GM19395 (cell line): ENCODE results near the gene KCNIP1.
A peak's percentile ranks its signal among the peaks of the same experiment; 100 is the strongest.

Experiments
- ATAC-seq: cut with Tn5 transposase; IDR thresholded peaks from one replicate; pipeline ENCODE4 v1.9.1; 2021; ENCODE audit warnings: mild to moderate bottlenecking, moderate library complexity; ENCODE audit not compliant: unreplicated experiment

Gene KCNIP1

DNA sequence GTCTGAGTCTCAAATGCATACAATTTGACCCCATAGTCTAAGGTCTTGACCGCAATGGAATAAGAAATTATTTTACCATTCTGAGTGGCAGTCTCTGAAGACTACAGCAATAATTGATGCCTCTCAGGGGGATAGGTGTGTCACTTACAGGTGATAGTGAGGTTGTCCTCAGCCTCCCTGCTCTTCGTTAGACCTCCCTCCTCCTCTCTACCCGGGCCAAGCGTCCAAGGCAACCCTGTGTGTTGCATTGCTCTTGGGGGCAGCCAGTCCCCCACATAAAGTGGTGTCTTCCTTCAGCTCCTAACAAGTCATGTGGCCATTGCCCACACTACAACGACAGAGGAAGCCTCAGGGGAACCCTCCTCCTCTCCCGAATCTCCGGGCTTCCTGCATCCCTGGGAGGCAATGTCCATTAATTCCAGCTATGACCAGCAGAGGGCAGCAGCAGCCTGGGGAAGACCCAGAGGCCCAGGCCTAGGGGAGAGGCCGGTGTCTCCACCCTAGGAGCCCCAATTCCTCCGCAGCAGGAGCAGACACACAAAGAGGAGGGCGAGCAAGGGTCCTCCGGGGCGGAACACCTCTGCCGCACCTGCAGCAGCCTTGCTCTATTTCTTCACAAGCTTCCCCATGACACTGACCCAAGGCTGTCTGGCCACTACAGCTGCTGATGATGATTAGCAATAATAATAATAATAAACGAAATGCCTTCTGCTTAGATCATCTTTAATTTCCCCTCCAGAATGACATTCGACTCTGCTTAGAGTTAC, 134.8 kb downstream of the KCNIP1 start:
- ATAC-seq = peak; percentile 71

DNA sequence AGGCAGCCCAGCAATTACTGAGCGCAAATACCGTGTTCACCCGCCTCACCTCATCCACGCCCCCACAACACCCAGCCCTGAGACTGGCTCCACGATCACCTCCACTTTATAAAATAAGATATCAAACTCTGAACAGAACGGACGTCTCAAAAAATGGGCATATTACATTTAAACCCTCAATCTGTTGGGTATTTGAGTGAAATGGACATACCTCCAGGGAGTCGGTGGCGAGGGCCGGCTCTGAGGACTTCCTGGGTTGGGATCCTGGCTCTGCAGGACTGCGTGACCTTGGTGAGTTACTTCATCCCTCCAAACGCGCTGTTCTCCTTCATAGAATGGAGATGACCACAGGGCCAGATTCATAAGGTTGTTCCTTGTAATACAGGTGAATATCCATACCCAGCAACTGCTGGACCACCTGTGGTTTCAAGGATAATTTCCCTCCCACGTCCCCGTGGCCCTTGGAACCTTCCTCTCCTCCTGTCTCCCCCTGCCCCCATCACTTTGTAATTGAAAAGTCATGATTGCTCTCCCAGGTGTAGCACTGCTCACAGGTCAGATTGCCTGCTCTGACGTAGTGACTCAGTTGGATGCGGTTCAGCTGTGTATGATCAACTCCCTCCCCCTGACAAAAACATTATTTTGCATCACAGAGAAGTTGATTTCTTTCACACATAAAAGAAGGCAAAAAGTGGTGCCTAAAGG, 135.6 kb downstream of the KCNIP1 start:
- ATAC-seq = no peak

DNA sequence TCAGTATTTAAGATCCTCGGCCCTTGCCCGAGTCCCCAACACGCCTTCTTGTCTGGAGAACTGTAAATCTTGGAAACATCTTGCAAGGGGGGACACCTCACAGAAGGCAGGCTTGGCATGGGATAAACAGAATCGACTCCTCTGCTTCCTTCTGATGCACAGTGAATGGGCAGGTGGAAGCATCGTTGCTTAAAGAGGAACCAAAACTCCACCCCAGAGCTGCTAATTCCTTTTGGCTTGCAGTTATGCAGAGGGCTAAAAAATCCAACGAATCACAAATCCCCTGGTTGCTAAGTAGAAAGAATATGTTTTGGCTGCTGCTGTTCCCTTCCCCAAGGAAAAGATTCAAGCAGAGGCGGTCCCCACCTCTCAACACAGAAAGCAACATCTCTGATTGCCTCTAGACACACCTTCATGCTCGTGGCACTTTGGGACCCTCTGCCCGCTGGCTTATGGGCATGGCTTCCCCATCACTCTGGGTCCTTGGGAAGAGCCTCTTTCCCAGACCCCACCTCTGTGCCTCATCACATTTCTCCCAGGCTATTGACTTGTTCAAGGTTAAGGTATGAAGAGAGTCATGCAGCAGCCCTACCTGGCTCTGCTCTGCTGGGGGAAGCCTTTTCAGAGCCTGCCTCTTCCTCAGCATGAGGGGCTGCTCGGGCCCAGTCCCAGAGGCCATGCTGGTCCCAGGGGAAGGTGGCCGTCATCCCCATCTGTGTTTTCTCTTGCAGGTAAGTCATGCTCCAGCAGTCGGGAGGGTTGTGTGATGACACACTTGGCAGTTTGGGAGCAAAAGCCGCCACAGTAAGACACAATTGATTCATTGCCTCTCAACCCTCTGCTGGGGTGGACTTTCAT, 137.1 kb downstream of the KCNIP1 start:
- no peak for ATAC-seq

DNA sequence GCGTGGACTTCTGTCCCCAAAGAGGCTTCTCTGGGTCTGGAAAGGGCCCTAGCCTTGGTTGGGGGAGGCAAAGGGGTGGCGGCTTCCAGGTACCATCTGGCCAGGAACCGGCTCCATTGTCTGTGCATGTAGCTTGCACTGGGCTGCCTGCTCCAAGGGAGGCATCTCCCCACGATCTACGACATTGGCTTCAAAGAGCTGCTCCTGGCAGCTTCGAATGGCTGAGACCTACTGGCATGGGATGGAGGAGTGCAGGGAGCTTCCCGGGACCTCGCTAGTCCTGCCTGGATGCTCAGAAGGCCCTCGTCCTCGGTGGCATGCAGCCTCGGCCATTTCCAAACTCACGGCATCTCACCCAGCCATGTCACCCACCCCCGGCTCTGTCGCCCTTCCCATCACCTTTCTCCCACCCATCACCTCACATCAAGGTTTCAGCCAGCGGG, 137.8 kb downstream of the KCNIP1 start:
- ATAC-seq = no peak

DNA sequence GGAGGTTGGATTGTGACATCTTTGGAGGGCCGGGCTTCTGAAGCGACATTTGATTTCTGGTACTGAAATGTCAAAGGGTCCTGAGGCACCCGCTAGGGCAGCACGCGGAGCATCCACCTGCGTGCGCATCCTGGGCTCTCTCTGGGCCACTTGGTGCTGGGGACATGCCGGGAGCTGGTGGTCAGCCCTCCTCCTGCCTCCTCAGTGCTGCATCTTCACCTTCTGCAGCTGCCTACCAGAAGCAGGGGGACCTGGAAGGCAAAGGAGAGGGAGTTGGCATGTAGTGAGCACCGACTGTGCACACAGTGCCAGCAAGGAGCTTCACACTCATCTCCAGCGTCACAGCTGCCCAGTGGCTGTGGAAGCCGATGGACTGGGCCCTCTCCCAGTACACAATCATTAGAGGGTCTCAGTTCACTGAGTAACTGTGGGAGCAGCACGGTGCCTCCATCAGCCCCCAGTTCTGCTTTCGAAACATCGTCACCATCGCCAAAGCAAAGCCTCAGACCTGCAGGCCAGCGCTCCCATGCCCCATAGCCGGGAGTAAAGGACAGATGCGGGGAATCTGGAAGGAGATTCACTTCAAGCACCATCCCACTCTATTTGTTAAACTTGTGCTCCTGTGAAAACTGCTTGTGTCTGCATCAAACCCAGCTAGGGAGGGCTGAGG, 138.4 kb downstream of the KCNIP1 start:
- no peak for ATAC-seq

DNA sequence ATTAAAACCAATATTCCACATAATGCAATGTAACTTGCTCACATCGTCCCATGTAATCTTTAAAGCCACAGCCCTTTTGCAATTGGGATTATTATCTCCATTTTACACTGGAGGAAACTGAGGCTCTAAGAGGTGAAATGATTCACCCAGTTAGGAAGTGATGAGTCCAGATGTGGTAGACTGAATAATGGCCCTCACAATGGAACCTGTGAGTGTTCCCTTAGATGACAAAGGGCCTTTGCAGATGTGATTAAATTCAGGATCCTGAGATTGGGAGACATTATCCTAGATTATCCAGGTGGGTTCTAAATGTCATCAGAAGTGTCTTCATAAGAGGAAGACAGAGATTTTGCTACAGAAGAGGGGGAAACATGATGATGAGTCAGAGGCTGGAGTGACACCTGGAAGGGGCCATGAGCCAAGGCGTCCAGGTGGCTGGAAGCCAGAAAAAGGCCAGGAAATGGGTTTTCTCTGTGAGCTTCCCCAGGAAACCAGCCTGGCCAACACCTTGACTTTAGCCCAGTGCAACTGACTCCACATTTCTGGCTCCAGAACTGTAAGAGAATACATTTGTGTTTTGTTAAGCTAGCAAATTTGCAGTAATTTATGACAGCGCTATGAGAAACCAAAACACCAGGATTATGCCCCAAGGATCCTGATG, 139.1 kb downstream of the KCNIP1 start:
- ATAC-seq = no peak

DNA sequence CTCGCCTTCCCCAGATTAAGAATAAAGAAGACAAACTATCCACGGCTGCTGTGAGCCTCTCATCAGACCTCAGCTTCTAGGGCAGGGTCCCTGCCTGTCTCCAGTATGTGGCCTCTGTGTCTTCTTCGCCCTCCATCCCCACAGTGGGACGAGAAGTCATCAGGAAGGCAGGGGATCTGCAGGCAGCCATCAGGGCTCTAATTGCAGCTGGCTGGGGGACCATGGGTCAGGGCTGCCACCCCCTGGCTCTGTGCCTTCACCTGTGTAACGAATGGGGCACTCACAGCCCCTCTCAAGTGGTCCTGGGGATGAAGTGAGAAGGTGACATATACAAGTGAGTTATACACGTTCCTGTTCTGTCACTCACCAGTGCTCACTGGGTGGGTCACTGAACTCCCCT, 139.8 kb downstream of the KCNIP1 start:
- ATAC-seq = no peak

DNA sequence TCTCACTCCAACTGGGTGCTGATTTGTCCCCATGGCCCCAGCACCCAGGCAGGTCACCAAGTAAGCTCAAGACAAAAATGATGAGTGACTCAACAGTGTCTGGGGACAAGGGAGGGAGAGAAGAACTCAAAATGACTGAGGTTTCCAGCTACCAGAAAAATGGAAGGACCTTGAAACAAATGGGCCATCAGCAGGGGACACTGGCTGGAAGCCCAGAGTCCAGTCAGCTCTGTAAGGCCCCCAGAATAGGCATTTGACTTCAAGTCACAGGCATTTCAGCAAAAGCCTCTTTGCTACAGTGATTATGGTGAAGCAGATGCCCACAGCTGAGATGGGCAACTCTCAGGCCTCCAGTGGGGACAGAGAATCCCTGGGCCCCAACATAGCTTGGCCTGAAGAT, 140.7 kb downstream of the KCNIP1 start:
- ATAC-seq = no peak

DNA sequence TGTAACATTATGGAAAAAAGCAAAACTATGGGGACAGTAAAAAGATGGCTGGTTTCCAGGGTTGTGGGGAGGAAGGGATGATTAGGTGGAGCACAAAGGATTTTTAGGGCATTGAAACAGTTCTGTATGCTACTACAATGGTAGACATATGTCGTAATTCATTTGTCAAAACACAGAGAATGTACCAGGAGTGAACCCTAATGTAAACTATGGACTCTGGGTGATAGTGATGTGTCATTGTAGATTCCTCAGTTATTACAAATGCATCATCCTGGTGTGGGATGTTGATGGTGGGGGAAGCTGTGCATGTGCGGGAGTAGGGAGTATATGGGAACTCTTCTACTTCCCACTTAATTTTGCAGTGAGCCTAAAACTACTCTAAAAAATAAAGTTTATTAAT, 144.7 kb downstream of the KCNIP1 start:
- ATAC-seq = no peak

DNA sequence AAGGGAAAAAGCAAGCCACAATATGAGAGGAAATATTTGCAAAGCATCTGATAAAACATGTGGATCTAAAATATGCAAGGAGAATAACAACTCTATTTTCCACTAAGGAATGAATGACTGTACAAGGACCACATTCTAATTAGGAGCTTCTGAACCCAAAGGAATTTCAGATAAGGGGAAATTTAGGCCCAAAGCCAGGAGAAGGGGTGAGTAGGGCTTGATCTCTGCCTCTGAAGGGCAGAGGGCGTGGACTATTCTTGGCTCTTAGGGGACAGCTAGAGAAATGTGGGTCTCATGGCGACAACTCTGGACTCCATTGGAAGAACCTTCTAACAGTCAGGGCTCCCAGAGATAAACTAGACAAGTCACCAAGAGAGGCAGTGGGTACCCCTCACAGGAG, 147.0 kb downstream of the KCNIP1 start:
- no peak for ATAC-seq

DNA sequence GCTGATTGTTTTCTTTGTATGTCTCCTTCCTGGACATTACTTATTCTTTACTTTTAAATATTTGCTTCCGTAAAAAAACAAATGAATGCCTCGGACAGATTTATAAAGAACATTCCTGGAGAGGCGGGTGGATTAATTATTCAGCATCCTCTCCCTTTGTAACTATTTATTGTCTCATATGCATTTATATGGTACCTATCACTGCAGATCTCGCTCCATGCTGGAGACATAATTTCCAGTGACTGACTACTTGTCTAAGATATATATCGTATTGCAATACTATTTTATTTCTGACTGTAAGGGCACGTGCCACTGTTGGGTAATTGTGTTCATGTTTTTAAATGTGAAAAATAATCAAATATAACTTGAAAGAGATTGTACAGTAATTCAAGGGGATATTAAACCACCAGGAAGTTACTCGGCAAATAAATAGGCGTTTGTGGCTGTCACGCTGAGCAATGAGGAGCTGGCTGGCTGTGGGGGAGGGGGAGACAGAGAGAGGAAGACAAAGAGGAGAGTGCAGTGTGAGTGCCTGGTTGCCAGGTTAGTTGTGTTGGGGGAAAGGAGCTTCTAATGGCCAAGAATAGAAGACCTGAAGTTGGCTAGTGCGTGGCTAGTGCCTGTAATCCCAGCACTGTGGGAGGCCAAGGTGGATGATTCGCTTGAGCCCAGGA, 147.9 kb downstream of the KCNIP1 start:
- no peak for ATAC-seq

DNA sequence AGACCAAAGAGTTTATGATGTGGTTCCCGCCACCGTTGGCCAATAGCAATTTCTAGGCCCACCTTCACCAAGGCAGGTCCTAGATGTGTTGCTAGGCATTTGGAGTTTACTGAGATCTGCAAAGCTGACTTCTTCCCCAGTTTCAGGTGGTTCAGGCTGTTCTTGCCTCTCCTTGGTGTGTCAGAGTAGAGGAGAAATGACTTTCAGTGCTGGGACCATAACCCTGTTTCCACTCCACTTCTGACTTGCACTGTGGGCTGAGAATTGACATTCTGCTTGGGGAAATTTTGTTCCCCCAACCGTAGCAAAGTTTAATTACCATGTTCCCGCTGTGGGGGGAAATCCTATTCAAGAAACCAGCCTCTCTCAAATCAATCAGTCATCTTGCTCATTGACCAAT, 151.7 kb downstream of the KCNIP1 start:
- ATAC-seq = no peak

DNA sequence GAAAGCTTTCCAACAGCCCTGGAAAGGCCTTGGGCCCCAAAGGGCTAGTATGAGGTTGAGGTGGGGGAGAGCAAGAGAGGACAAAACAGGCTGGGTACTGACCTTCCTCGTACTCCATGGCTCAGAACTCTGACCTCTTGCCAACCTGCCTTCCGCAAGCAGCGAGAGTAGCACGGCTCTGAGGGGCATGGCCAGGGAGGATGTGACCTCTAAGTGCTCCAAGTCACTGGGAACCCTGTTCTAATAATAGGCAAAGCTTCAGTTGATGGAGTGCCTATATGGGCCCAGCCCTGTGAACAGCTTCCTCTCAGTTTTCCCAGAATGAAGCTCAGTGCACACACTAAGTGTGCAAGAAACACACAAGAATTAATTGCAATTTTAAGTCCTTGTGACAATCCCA, 152.1 kb downstream of the KCNIP1 start:
- ATAC-seq = no peak

DNA sequence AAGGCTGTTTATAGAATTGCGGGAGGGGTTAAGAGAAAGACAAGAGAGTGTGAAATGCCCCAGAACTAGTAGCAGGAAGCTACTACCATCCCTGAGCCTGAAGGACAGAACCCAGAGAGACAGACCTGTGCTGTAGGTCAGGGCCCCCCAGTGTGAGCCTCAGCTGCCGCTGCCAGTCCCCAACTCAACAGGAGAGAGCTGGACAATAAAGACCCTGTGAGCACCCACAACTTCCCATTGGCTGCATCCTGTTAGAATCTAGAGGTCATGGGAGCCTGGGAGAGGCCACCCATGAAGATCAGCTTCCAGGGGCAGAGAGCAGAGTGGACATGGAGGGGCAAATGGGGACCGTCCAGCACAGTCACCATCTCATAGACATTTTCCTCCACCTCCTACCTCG, 152.5 kb downstream of the KCNIP1 start:
- ATAC-seq = no peak

DNA sequence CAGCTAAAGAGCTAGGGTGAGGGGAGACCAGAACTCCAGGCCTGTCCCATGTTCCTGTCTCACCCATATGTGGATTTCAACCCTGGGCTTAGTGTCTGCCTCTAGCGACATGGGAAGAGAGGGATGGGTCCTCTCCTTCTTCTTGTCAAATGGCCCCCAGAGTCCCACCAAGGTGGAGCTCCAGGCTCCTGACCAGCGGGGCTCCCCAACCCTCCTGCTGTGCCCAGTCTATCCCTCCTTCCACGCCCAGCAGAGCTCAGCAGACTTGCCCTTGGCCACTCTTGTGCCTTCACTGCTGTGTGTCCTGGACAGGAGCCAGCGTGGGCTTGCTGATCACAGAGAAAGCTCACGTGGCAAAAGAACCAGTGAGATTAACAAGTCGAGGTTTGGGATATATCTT, 156.7 kb downstream of the KCNIP1 start:
- no peak for ATAC-seq

DNA sequence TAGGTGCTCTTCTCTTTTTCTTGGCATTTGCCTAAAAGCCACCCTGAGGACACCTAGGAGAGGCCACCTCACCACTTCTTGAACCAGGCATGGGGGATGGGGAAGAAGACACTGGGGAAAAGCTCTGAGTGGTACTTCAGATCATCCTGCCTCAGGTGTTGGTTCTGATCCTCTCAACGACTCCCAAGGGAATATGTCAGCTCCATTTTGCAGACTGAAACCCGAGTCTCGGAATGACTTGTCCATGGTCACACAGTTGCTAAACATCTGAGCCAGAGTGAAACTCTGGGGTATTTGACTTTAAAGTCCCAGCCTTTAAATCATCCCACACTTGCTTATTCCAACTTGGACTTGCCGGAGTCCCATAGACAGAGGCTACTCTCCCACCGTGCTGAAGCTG, 159.1 kb downstream of the KCNIP1 start:
- ATAC-seq = no peak

DNA sequence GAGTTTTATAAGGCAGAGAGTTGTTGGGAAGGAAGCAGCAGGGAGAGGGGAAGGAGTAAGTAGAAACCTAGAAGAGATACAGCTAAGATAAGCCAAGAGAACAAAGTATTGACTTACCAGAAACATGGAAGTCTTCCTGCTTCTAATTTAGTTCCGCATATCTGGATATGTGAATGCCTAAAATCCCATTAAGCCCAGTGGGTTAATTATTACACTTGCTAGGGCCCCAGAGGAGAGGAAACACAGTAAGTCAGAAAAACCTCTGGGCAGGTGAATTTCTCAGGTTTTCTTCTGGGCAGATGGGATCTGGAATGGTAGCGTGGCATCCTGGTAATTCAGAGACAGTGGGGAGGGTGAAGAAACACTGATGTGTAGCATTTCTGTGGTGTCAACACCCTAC, 175.0 kb downstream of the KCNIP1 start:
- ATAC-seq = no peak

DNA sequence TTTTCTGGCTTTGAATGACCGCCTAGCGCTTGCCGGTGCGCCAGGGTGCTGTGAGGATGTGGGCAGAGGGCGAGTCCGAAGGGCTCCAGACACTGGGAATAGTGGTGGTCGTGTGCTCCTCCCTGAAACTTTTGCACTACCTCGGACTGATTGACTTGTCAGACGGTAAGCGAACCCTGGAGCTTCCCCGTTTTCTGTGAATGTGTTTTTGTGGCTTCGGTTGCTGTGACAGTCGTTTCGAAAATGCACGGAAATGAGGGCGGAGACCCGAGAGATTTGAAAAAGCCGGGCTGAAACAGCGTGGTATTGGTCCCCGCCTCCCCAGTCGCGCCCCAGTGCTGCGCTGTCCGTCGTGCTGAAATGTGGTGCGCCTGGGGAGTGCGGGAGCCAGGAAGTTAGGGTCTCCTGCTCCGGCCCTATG, 177.2 kb downstream of the KCNIP1 start:
- peak; percentile 82 for ATAC-seq

DNA sequence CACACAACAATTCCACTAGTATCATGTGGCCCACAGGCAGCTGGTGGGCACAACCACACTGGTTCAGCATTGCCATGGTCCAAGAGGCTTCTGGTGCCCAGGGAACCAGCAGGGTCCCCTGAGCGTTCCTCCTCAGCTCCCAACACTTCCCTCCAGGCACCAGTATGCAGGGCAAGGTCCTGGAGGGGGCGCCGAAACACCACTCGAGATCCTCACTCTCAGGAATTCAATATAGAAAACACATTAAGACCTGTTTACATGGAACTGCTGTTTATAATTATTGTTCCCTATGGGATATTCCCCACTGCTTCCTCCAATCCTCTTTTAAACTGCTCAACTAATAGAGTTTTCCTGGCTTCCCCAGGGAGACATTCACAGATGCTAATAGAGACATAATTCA, 187.8 kb downstream of the KCNIP1 start:
- no peak for ATAC-seq

DNA sequence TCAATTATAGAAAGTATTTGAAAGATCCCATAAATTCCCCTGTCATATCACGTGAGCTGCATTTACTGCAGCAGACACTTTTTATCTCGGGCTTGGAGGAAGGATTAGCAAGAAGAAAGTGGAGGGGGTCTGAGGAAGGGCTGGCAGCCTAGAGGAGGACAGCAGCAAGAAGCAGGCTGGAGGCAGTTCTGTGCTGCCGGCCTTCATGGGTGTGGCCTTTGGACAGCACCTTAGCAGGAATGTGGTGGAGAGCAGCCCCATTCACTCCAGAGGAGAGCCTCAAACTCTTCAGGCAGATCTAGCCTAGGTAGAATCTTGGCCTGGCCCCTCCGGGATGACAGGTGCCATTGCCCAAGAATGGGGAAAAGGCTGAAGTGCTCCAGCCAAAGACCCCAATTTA, 189.9 kb downstream of the KCNIP1 start:
- ATAC-seq = no peak
